Measurements from ENCODE around the gene NID2. TPM values are rescaled to one million over a fixed set of nuclear protein-coding genes. Genes with fewer than 3 reads are reported as not detected.

NID2 gene, protein sequence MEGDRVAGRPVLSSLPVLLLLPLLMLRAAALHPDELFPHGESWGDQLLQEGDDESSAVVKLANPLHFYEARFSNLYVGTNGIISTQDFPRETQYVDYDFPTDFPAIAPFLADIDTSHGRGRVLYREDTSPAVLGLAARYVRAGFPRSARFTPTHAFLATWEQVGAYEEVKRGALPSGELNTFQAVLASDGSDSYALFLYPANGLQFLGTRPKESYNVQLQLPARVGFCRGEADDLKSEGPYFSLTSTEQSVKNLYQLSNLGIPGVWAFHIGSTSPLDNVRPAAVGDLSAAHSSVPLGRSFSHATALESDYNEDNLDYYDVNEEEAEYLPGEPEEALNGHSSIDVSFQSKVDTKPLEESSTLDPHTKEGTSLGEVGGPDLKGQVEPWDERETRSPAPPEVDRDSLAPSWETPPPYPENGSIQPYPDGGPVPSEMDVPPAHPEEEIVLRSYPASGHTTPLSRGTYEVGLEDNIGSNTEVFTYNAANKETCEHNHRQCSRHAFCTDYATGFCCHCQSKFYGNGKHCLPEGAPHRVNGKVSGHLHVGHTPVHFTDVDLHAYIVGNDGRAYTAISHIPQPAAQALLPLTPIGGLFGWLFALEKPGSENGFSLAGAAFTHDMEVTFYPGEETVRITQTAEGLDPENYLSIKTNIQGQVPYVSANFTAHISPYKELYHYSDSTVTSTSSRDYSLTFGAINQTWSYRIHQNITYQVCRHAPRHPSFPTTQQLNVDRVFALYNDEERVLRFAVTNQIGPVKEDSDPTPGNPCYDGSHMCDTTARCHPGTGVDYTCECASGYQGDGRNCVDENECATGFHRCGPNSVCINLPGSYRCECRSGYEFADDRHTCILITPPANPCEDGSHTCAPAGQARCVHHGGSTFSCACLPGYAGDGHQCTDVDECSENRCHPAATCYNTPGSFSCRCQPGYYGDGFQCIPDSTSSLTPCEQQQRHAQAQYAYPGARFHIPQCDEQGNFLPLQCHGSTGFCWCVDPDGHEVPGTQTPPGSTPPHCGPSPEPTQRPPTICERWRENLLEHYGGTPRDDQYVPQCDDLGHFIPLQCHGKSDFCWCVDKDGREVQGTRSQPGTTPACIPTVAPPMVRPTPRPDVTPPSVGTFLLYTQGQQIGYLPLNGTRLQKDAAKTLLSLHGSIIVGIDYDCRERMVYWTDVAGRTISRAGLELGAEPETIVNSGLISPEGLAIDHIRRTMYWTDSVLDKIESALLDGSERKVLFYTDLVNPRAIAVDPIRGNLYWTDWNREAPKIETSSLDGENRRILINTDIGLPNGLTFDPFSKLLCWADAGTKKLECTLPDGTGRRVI (N-terminal part only)
- 101 and 102 TPM in 2 replicates for total RNA-seq (2012; rRNA removed)
- 278 and 303 TPM in 2 replicates for polyA plus RNA-seq (2012; rRNA removed)
- 237 and 279 TPM in 2 replicates for polyA plus RNA-seq (2012; cell fraction: cytosol; rRNA removed)
- polyA plus RNA-seq (2012; cell fraction: nucleus; rRNA removed; ENCODE audit: low replicate concordance) = 363 and 859 TPM in 2 replicates
- Bru-seq, nascent RNA = percentile 98 among the genes with signal in this experiment
- percentile 96 among the genes with signal in this experiment for BruChase-seq, experiment 1, labeled RNA remaining after a 6-hour chase
- percentile 96 among the genes with signal in this experiment for BruChase-seq, experiment 2, labeled RNA remaining after a 2-hour chase
- long read RNA-seq, full-length matches to known transcripts = 39 of 353 reads
- long read RNA-seq, partial matches to known transcripts = 283 of 353 reads
- long read RNA-seq, other reads (novel, unspliced or antisense) = 31 of 353 reads

- BruUV-seq (replicated peaks) = TSS peak; percentile 80
- H3K4me3 ChIP-seq (ENCODE audit: insufficient read depth, low read depth, low read length) = peak within 1 kb of the TSS; percentile 94
- peaks cover 22% of the 10 kb centered on the region for H3K4me1 ChIP-seq (ENCODE audit: control insufficient read depth, insufficient read depth, low read length)
- H2AFZ ChIP-seq (replicated peaks; ENCODE audit: low read length, poor library complexity) = peak within 1 kb of the TSS; percentile 91
- H2BK20ac ChIP-seq (ENCODE audit: low read depth, low read length) = peak within 1 kb of the TSS; percentile 90
- H4K5ac ChIP-seq (ENCODE audit: low read depth, low read length) = peak within 1 kb of the TSS; percentile 92
- H4K8ac ChIP-seq (ENCODE audit: low read depth in 2 of 2, low read length in 2 of 2) = peak within 1 kb of the TSS; percentile 82 to 95
- ChIA-PET POLR2A (ENCODE audit: unreplicated experiment) (interaction anchor here (0.5 to 2.0 kb wide), 5 partner anchors 12 to 671 kb away, joined by 3 to 14 read pairs (median 3); no protein-coding TSS in a partner anchor), CTCF (interaction anchor here (0.5 to 1.8 kb wide), 5 partner anchors 38 to 211 kb away, joined by 3 to 6 read pairs (median 4); no protein-coding TSS in a partner anchor)
- peaks cover 4% of the 10 kb centered on the region; the same call in 1 of the 2 replicates for H4K20me1 ChIP-seq (ENCODE audit: insufficient read depth, low read length)
- peak within 1 kb of the TSS; percentile 94 for H4K91ac ChIP-seq (ENCODE audit: insufficient read depth, low read depth, low read length)
- peak within 1 kb of the TSS; percentile 99 for H3K9ac ChIP-seq (ENCODE audit: low read depth, low read length)
- dilution Hi-C loops (cut with HindIII; ENCODE audit: low sequenced_read_pairs, unreplicated experiment) = no loop called here
- peak within 1 kb of the TSS; percentile 99 for H3K14ac ChIP-seq (replicated peaks; ENCODE audit: low read depth, low read length)
- no peaks in the 10 kb centered on the region for H3K27me3 ChIP-seq (ENCODE audit: control insufficient read depth, insufficient read depth, low read length)
- peaks cover 24 to 63% of the 10 kb centered on the region in 2 experiments for H3K79me1 ChIP-seq (ENCODE audit: low read depth in 1 of 2, low read length in 2 of 2)
- peak within 1 kb of the TSS; percentile 99 for H3K4ac ChIP-seq (ENCODE audit: low read depth, low read length)
- ATAC-seq (ENCODE audit: low read depth) = peak; percentile 85
- intact Hi-C loops (cut with micrococcal nuclease) = loop anchor here (1.0 to 5.0 kb wide), 3 partner anchors 42 to 66 kb away; no protein-coding TSS in a partner anchor
- H3K9me3 ChIP-seq (ENCODE audit: control insufficient read depth, insufficient read depth, low read length) = no peaks in the 10 kb centered on the region
- H2BK5ac ChIP-seq (ENCODE audit: low read depth, low read length, poor library complexity, severe bottlenecking) = peak within 1 kb of the TSS; percentile 98
- in situ Hi-C loops (cut with MboI; ENCODE audit: low sequenced_read_pairs) = no loop called here
- H2BK15ac ChIP-seq (ENCODE audit: low read depth, low read length) = peak within 1 kb of the TSS; percentile 97; the same call in 2 of the 3 replicates
- H2BK120ac ChIP-seq (ENCODE audit: low read depth, low read length) = peak within 1 kb of the TSS; percentile 93
- DNase-seq = peak; percentile 95
- 0% methylated on average over 50 of the region's 57 CpGs; no CpG with 5 or more reads in 1 of the 2 experiments for WGBS, 2 experiments (ENCODE audit: extremely low coverage in 2 of 2, insufficient read length in 1 of 2)
- H3K9me1 ChIP-seq (ENCODE audit: insufficient read depth, low read length) = peaks cover 17% of the 10 kb centered on the region
- peak within 1 kb of the TSS; percentile 94 for H2AK5ac ChIP-seq (ENCODE audit: low read depth, low read length)
- peaks cover 8% of the 10 kb centered on the region for H3K36me3 ChIP-seq (ENCODE audit: control insufficient read depth, insufficient read depth, low read length)
- peak within 1 kb of the TSS; percentile 97 for H3K27ac ChIP-seq (ENCODE audit: insufficient read depth, low read length)
- peak within 1 kb of the TSS; percentile 97 for H3K18ac ChIP-seq (ENCODE audit: low read depth, low read length)
- H3K23ac ChIP-seq (ENCODE audit: low read depth, low read length) = peak within 1 kb of the TSS; percentile 99
- peak within 1 kb of the TSS; percentile 95 for H3K56ac ChIP-seq (ENCODE audit: extremely low read depth, insufficient read depth, low read length)
- peak within 1 kb of the TSS; percentile 95 for H3K4me2 ChIP-seq (ENCODE audit: low read depth, low read length)
- peak within 1 kb of the TSS; percentile 98 for H2AK9ac ChIP-seq (replicated peaks; ENCODE audit: low read depth, low read length, poor library complexity)
- TF ChIP-seq SMC3 (IDR thresholded peaks at IDR 0.05; ENCODE audit: low read depth, low read length) (no peak), BHLHE40 (IDR thresholded peaks at IDR 0.05; ENCODE audit: low read depth, low read length) (no peak), RAD21 (IDR thresholded peaks at IDR 0.05; ENCODE audit: low read length) (no peak), RFX5 (IDR thresholded peaks at IDR 0.05; ENCODE audit: low read depth, low read length) (no peak), RCOR1 (IDR thresholded peaks at IDR 0.05; ENCODE audit: insufficient replicate concordance, low read length) (no peak), MAFK (IDR thresholded peaks at IDR 0.05; ENCODE audit: low read depth, low read length) (no peak), FOS (IDR thresholded peaks at IDR 0.05; ENCODE audit: low read depth, low read length) (no peak)
- TF ChIP-seq, protein P1, sequence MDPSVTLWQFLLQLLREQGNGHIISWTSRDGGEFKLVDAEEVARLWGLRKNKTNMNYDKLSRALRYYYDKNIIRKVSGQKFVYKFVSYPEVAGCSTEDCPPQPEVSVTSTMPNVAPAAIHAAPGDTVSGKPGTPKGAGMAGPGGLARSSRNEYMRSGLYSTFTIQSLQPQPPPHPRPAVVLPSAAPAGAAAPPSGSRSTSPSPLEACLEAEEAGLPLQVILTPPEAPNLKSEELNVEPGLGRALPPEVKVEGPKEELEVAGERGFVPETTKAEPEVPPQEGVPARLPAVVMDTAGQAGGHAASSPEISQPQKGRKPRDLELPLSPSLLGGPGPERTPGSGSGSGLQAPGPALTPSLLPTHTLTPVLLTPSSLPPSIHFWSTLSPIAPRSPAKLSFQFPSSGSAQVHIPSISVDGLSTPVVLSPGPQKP (IDR thresholded peaks at IDR 0.05; ENCODE audit: borderline replicate concordance, low read depth, low read length) = no peak
These were observed at the start of gene NID2 for GRCh38 chr14:52068615-52069306. NID2 (minus strand) TSS chr14:52069059; CDS start chr14:52068994, 65 bp downstream.
